ENCODE data around the gene FAAP20.

Gene FAAP20, protein sequence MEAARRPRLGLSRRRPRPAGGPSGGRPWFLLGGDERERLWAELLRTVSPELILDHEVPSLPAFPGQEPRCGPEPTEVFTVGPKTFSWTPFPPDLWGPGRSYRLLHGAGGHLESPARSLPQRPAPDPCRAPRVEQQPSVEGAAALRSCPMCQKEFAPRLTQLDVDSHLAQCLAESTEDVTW

GRCh38 chr1:2194319-2194897 lies at the start of gene FAAP20:
Gene FAAP20 (minus strand): TSS chr1:2194772. CDS start chr1:2194749, 23 bp downstream.
- DNase-seq (ENCODE audit: low read depth) = peak; percentile 79
- peak within 1 kb of the TSS; percentile 65 for H3K4me3 ChIP-seq (ENCODE audit: low read depth, low read length)
- no peak for TF ChIP-seq CTCF (IDR thresholded peaks at IDR 0.05; ENCODE audit: insufficient read depth, low read depth, low read length, missing control alignments)

DNA sequence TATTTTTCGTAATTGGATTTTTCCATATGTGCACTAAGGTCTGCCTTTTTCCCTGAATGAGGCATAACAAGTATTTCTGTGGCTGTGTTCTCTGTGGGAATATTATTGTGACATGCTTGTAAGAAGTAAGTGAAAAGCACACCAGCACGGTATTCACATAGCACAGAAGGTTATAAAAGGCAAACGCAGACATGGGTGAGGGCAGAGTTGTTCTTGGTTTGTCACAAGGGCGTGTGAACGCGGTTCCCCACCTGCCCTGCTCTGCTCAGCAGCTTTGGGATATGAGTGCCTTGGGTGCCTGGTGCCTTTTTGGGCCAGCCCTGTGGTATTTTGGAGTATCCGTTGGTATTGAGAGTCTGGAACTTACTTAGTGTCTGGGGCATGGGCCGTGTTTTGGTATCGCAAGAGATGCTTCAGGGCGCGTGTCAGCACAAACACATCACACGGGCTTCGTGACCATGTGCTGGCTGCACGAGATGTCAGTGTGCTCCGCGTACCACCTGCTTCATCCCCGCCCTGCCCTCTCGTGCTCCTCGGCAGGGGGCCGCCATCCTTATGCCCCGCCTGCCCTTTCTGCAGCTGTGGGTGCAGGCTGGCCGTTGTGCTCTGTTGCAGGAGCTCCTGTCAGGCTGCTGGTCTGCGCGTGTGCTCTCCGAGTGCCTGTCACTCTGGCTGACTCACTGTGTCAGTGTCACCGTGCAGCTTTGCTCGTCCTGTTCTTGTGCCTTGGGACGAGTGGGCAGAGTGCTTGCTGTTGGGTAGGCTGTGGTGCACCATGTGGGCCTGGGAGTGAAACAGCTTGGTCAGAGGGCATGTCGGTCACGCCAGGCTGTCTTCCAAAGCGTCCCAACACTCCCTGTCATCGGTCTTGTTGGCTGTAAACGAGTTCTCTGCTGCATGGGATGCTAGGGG lies 48.5 kb upstream of the FAAP20 start:
- no peak overlapping the region for H3K4me3 ChIP-seq (ENCODE audit: low read depth, low read length)
- no peak for TF ChIP-seq CTCF (IDR thresholded peaks at IDR 0.05; ENCODE audit: insufficient read depth, low read depth, low read length, missing control alignments)
- DNase-seq (ENCODE audit: low read depth) = no peak

DNA sequence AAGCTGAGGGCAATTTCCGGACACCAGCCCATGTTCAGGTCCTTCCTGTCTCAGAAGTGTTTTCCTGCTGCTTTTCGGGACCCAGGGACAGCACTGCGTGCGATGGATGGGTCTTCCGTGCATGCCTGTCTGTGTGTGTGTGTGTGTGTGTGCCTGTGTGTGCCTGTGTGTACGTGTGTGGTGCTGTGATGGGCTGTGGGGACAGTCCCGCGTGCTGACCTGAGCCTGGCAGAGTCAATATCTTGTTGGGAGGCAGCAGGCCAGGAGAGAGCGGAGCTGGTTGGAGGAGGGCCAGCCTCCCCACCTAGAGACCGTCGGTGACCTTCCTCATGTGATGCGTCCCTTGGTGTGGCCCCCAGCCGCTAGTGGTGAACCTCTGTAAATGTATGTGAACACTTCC lies 47.2 kb upstream of the FAAP20 start:
- DNase-seq (ENCODE audit: low read depth) = no peak
- no peak overlapping the region for H3K4me3 ChIP-seq (ENCODE audit: low read depth, low read length)
- no peak for TF ChIP-seq CTCF (IDR thresholded peaks at IDR 0.05; ENCODE audit: insufficient read depth, low read depth, low read length, missing control alignments)

DNA sequence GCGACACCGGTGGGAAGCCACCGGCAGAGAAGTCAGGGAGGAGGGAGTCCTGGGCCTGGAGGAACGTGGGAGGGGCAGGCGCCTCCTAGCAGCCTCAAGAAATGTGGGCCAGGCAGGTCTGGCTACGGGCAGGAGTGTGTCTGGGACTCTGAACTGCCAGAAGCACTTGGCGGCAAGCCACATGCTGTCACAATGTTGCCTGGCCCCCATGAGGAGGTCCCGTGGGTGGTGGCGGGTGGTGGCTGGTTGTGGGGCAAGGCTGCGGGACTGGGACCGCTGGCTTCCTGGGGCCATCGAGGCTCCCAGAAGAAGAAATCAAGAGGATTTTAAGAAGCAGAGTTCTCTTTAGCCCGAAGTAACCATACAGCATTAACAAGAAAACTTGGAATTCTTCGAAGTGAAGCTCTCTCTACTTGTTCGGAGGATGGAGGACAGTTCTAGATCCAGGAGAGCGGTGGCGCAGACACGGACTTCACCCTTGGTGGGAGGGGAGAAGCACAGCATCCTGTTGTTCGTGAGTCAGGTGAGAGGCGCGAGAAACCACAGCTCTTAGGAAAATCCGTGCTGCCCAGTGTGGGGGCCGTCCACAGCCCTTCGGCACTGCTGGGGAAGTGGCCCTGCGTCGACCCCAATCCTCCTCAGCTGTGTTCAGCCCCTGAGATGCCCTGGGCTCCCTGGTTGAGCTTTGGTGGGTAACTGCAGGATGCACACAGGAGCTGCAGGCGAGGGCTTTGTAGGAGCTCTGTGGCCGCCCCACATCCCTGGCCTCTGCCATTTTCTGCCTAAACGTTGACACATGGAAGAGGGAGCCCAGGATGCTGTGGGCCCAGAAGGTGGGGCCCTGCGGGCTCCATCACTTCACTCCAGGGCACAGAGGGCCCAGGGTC lies 45.9 kb upstream of the FAAP20 start:
- no peak for DNase-seq (ENCODE audit: low read depth)
- no peak for TF ChIP-seq CTCF (IDR thresholded peaks at IDR 0.05; ENCODE audit: insufficient read depth, low read depth, low read length, missing control alignments)
- H3K4me3 ChIP-seq (ENCODE audit: low read depth, low read length) = no peak overlapping the region

GRCh38 chr1:2239384-2239985 lies 44.9 kb upstream of the FAAP20 start:
- no peak for TF ChIP-seq CTCF (IDR thresholded peaks at IDR 0.05; ENCODE audit: insufficient read depth, low read depth, low read length, missing control alignments)
- no peak for DNase-seq (ENCODE audit: low read depth)
- H3K4me3 ChIP-seq (ENCODE audit: low read depth, low read length) = no peak overlapping the region

- TF ChIP-seq CTCF (IDR thresholded peaks at IDR 0.05; ENCODE audit: insufficient read depth, low read depth, low read length, missing control alignments) = no peak
- no peak overlapping the region for H3K4me3 ChIP-seq (ENCODE audit: low read depth, low read length)
- DNase-seq (ENCODE audit: low read depth) = no peak
These were observed 44.4 kb upstream of the FAAP20 start for GRCh38 chr1:2239013-2239370.

Measured in GM12865 (cell line).